ENCODE measurements around the gene FOXP1. TPM values are rescaled to one million over a fixed set of nuclear protein-coding genes. Genes with fewer than 3 reads are reported as not detected.

The FOXP1 gene
- total and polyA plus RNA-seq, 2 experiments from 2014 or later, result 37.4 to 59.9 TPM

DNA sequence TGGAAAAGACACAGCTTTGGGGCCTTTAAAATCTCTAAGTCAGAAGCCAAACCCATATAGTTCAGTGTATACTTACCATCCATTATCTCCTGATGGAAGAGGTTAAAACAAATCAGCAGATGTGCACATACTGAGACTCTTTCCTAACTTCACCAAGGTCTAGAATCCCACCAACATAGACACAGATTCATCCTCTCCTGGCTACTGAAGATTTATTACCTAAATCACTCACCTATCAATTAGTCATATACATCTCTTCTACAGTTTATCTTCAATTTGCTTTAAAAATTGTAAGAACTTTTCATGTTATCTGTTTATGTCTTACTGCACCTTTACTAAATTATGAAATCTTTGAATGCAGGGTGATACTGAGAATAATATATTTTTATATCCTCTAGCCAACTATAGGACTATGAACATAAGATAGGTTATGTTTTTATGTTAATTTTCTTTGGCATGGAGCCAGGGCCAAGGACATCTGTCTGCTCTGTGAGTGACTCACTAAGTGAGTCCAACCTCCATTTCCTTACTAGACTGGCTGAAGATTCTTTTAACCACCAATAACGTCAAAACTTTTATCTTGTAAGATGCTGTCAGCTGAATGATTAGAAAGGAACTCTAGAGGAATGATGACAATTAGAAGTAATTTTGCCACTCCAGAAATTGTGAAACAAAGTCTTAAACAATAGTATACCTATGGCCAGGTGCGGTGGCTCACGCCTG, 397.6 kb downstream of the FOXP1 start:
- Histone ChIP-seq H3K4me2 (ENCODE audit: unreplicated experiment) (no peak overlapping the region), H3K4me1 (ENCODE audit: insufficient read depth) (no peaks in the 10 kb centered on the region; the same call in 1 of the 2 replicates), H3K27me3 (replicated peaks; ENCODE audit: insufficient read depth) (no peaks in the 10 kb centered on the region), H3F3A (ENCODE audit: insufficient read depth) (no peaks in the 10 kb centered on the region), H2AFZ (no peak overlapping the region), H3K79me2 (ENCODE audit: insufficient read depth) (no peaks in the 10 kb centered on the region), H3K9ac (no peak overlapping the region), H3K4me3 (no peak overlapping the region), H3K9me2 (ENCODE audit: insufficient read depth) (no peaks in the 10 kb centered on the region), H3K9me3 (ENCODE audit: low read depth) (no peaks in the 10 kb centered on the region), H3K36me3 (ENCODE audit: low read depth) (no peaks in the 10 kb centered on the region), H4K20me1 (ENCODE audit: insufficient read depth) (no peaks in the 10 kb centered on the region), H3K27ac (no peak overlapping the region)
- peak; percentile 28 for DNase-seq
- in situ Hi-C loops (cut with MboI), result no loop called here
- TF ChIP-seq EZH2 (IDR thresholded peaks at IDR 0.05; ENCODE audit: insufficient read depth, poor library complexity, severe bottlenecking) (no peak), EZH2phosphoT487 (IDR thresholded peaks at IDR 0.05; ENCODE audit: insufficient read depth, low read depth) (no peak)
- WGBS, 2 experiments (ENCODE audit: low coverage in 1 of 2, low lambda C conversion rate in 2 of 2, missing lambda C conversion rate in 2 of 2), result 89 to 93% methylated on average over 3 of the region's 3 CpGs

DNA sequence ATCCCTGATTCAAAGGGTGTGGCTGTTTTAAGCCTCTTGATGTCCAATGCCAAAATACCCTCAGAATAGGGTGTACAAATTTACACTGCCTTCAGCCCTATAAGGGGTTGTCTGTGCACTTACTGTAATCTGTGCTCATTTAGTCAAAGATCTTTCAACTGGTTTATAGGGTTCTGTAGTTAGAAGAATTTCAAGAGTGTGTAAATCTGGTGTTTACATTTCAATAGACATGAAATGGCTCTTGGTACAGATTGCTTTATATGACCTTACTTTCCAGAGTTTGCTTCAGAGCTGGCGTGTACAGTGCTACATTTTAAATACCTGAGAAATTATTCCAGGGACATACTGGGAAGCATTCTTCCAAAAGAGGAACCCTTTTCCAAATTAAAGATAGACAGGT, 399.3 kb downstream of the FOXP1 start:
- no peak for DNase-seq
- Histone ChIP-seq H3K36me3 (ENCODE audit: low read depth) (no peaks in the 10 kb centered on the region), H3K9ac (no peak overlapping the region), H3K4me2 (ENCODE audit: unreplicated experiment) (no peak overlapping the region), H3K9me2 (ENCODE audit: insufficient read depth) (no peaks in the 10 kb centered on the region), H3K9me3 (ENCODE audit: low read depth) (no peaks in the 10 kb centered on the region), H2AFZ (no peak overlapping the region), H4K20me1 (ENCODE audit: insufficient read depth) (no peaks in the 10 kb centered on the region), H3K27ac (no peak overlapping the region), H3F3A (ENCODE audit: insufficient read depth) (no peaks in the 10 kb centered on the region), H3K27me3 (replicated peaks; ENCODE audit: insufficient read depth) (no peaks in the 10 kb centered on the region), H3K4me3 (no peak overlapping the region), H3K4me1 (ENCODE audit: insufficient read depth) (no peaks in the 10 kb centered on the region; the same call in 1 of the 2 replicates), H3K79me2 (ENCODE audit: insufficient read depth) (no peaks in the 10 kb centered on the region)
- WGBS, 2 experiments (ENCODE audit: low coverage in 1 of 2, low lambda C conversion rate in 2 of 2, missing lambda C conversion rate in 2 of 2), result 89 to 93% methylated on average over 1 of the region's 1 CpG
- in situ Hi-C loops (cut with MboI), result no loop called here
- TF ChIP-seq EZH2phosphoT487 (IDR thresholded peaks at IDR 0.05; ENCODE audit: insufficient read depth, low read depth) (no peak), EZH2 (IDR thresholded peaks at IDR 0.05; ENCODE audit: insufficient read depth, poor library complexity, severe bottlenecking) (no peak)

DNA sequence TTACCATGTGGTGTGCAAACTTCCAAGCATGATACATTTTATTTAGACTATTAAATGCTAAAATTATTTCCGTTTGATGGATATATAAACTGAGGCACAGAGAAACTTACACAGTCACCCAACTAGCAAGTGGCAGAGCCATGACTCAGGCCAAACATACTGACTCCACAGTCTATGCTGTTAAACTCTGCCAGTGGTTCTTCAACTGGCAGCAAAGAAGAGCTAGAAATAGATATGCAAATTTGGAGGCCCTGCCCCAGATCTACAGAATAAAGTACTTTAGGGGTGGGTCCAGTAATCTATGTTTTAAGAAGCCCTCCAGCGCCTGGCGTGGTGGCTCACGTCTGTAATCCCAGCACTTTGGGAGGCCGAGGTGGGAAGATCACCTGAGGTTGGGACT, 400.0 kb downstream of the FOXP1 start:
- H3F3A ChIP-seq (ENCODE audit: insufficient read depth), result no peaks in the 10 kb centered on the region
- in situ Hi-C loops (cut with MboI), result no loop called here
- TF ChIP-seq EZH2phosphoT487 (IDR thresholded peaks at IDR 0.05; ENCODE audit: insufficient read depth, low read depth) (no peak), EZH2 (IDR thresholded peaks at IDR 0.05; ENCODE audit: insufficient read depth, poor library complexity, severe bottlenecking) (no peak)
- H2AFZ ChIP-seq, result no peak overlapping the region
- H3K9me2 ChIP-seq (ENCODE audit: insufficient read depth), result no peaks in the 10 kb centered on the region
- H3K9me3 ChIP-seq (ENCODE audit: low read depth), result no peaks in the 10 kb centered on the region
- WGBS, 2 experiments (ENCODE audit: low coverage in 1 of 2, low lambda C conversion rate in 2 of 2, missing lambda C conversion rate in 2 of 2), result 99% methylated on average over 5 of the region's 5 CpGs
- no peak overlapping the region for H3K9ac ChIP-seq
- H3K36me3 ChIP-seq (ENCODE audit: low read depth), result no peaks in the 10 kb centered on the region
- H3K4me2 ChIP-seq (ENCODE audit: unreplicated experiment), result no peak overlapping the region
- no peaks in the 10 kb centered on the region for H3K27me3 ChIP-seq (replicated peaks; ENCODE audit: insufficient read depth)
- H3K4me3 ChIP-seq, result no peak overlapping the region
- no peaks in the 10 kb centered on the region for H3K79me2 ChIP-seq (ENCODE audit: insufficient read depth)
- no peak for DNase-seq
- no peaks in the 10 kb centered on the region for H4K20me1 ChIP-seq (ENCODE audit: insufficient read depth)
- no peak overlapping the region for H3K27ac ChIP-seq
- H3K4me1 ChIP-seq (ENCODE audit: insufficient read depth), result no peaks in the 10 kb centered on the region; the same call in 1 of the 2 replicates

DNA sequence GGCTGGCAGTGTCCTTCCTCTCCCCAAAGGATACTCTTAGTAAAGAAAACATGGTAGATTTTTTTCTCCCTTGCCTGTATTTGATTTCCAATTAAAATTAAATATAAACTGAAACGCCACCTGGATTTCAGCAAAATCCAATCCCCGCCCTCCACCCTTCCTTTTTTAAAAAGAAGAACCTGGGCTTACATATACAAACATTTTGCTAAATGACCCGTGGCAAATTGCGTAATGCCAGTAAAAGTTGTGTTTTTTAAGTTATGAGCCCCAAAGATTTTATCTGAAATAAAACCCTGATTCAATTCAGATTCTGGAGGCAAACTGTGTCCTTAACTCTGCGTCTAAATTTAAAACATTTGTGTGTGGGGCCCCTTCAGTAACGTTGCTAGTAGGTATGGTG, 403.0 kb downstream of the FOXP1 start:
- H3K9ac ChIP-seq, result no peak overlapping the region
- no peaks in the 10 kb centered on the region for H3K27me3 ChIP-seq (replicated peaks; ENCODE audit: insufficient read depth)
- no peak for TF ChIP-seq EZH2 (IDR thresholded peaks at IDR 0.05; ENCODE audit: insufficient read depth, poor library complexity, severe bottlenecking)
- TF ChIP-seq EZH2phosphoT487 (IDR thresholded peaks at IDR 0.05; ENCODE audit: insufficient read depth, low read depth), result no peak
- no peak for DNase-seq
- no peaks in the 10 kb centered on the region for H3K79me2 ChIP-seq (ENCODE audit: insufficient read depth)
- H2AFZ ChIP-seq, result no peak overlapping the region
- no peaks in the 10 kb centered on the region for H3F3A ChIP-seq (ENCODE audit: insufficient read depth)
- H3K4me1 ChIP-seq (ENCODE audit: insufficient read depth), result no peaks in the 10 kb centered on the region
- WGBS, 2 experiments (ENCODE audit: low coverage in 1 of 2, low lambda C conversion rate in 2 of 2, missing lambda C conversion rate in 2 of 2), result 93 to 95% methylated on average over 6 of the region's 6 CpGs
- H3K4me3 ChIP-seq, result no peak overlapping the region
- H3K9me3 ChIP-seq (ENCODE audit: low read depth), result no peaks in the 10 kb centered on the region
- no peak overlapping the region for H3K4me2 ChIP-seq (ENCODE audit: unreplicated experiment)
- in situ Hi-C loops (cut with MboI), result no loop called here
- no peaks in the 10 kb centered on the region for H3K36me3 ChIP-seq (ENCODE audit: low read depth)
- H3K9me2 ChIP-seq (ENCODE audit: insufficient read depth), result no peaks in the 10 kb centered on the region
- H4K20me1 ChIP-seq (ENCODE audit: insufficient read depth), result no peaks in the 10 kb centered on the region
- no peak overlapping the region for H3K27ac ChIP-seq
